Calu3 (cell line): ENCODE results near the gene TUBA3D. TPM values are rescaled to one million over a fixed set of nuclear protein-coding genes. Genes with fewer than 3 reads are reported as not detected.
"Not testable (repeated sequence)": the region's sequence is repeated elsewhere in the genome, so short reads cannot be mapped to it uniquely, and the experiment has no call there.

Experiments used
- BruUV-seq: library from RNA; stranded (reverse); fragments of 400-500 nt; replicated peaks from 2 replicates; lab custom pipeline; 2021; lab: Mats Ljungman, UMichigan
- CTCF ChIA-PET: fragments of 300-600 bp; sonication (Branson Sonifier 250); formaldehyde crosslinking; loops from one replicate; lab custom pipeline; 2022; ENCODE audit warnings: antibody characterized with exemption; lab: Charles Lee
- DNase-seq: peaks from one replicate; pipeline ENCODE4 v3.0.0; 2022
- H3K27ac Mint-ChIP-seq: one replicate; pipeline ENCODE4 v1.8.0; 2022; ENCODE audit warnings: mixed read lengths; ENCODE audit not compliant: unreplicated experiment
- H3K27me3 Mint-ChIP-seq: one replicate; pipeline ENCODE4 v1.8.0; 2022; ENCODE audit warnings: mixed read lengths; ENCODE audit not compliant: unreplicated experiment
- H3K36me3 Mint-ChIP-seq: one replicate; pipeline ENCODE4 v1.8.0; 2022; ENCODE audit warnings: mild to moderate bottlenecking, moderate library complexity, mixed read lengths; ENCODE audit not compliant: insufficient read depth, unreplicated experiment
- H3K4me1 Mint-ChIP-seq: one replicate; pipeline ENCODE4 v1.8.0; 2022; ENCODE audit warnings: mild to moderate bottlenecking, low read depth, mixed read lengths; ENCODE audit not compliant: unreplicated experiment
- H3K4me3 Mint-ChIP-seq: one replicate; pipeline ENCODE4 v1.8.0; 2022; ENCODE audit warnings: mild to moderate bottlenecking, low read depth, moderate library complexity, mixed read lengths; ENCODE audit not compliant: unreplicated experiment
- H3K9me3 Mint-ChIP-seq: one replicate; pipeline ENCODE4 v1.8.0; 2022; ENCODE audit warnings: low read depth, mixed read lengths; ENCODE audit not compliant: unreplicated experiment
- intact Hi-C: fragments of 100-400 bp; cut with micrococcal nuclease; formaldehyde crosslinking; loops from one replicate; pipeline ENCODE4 v1.10.0; 2022; ENCODE audit not compliant: unreplicated experiment
- total RNA-seq: library from RNA; stranded (reverse); gene quantifications from 2 replicates; pipeline ENCODE4 v1.2.3, GENCODE V29; 2022
- TF ChIP-seq, protein P1 (sequence below): fragments of 200-600 bp; IDR thresholded peaks from one replicate; pipeline ENCODE4 v1.8.0; 2022; ENCODE audit warnings: antibody characterized with exemption; ENCODE audit not compliant: unreplicated experiment

TUBA3D gene
- total RNA-seq, 1 experiment from 2014 or later: not detected

DNA sequence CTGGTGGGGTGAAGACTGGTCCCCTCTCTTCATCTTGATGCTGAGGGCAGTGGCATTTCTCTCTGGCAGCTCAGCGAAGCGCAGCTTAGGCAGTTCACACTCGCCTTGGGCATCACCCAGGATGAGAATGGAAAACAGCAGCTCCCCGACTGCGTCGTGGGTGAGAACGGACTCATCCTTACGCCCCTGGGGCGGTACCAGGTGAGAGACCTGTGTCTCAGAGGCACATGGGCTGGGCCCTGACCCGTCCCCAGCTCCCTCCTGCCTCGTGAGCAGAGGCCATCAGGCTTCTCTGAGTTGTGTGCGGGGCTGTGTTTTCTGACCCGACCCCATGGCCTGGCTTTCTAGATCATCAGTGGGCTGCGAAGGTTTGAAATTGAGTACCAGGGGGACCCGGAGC lies 43.5 kb downstream of the TUBA3D start:
- no peak overlapping the region for H3K4me3 Mint-ChIP-seq
- CTCF ChIA-PET: no interaction called here
- H3K27me3 Mint-ChIP-seq: no peaks in the 10 kb centered on the region
- peaks cover 12% of the 10 kb centered on the region for H3K36me3 Mint-ChIP-seq
- H3K9me3 Mint-ChIP-seq: no peaks in the 10 kb centered on the region
- TF ChIP-seq, protein P1, sequence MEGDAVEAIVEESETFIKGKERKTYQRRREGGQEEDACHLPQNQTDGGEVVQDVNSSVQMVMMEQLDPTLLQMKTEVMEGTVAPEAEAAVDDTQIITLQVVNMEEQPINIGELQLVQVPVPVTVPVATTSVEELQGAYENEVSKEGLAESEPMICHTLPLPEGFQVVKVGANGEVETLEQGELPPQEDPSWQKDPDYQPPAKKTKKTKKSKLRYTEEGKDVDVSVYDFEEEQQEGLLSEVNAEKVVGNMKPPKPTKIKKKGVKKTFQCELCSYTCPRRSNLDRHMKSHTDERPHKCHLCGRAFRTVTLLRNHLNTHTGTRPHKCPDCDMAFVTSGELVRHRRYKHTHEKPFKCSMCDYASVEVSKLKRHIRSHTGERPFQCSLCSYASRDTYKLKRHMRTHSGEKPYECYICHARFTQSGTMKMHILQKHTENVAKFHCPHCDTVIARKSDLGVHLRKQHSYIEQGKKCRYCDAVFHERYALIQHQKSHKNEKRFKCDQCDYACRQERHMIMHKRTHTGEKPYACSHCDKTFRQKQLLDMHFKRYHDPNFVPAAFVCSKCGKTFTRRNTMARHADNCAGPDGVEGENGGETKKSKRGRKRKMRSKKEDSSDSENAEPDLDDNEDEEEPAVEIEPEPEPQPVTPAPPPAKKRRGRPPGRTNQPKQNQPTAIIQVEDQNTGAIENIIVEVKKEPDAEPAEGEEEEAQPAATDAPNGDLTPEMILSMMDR: no peak
- no peak for DNase-seq
- BruUV-seq: no TSS peak
- no peak overlapping the region for H3K27ac Mint-ChIP-seq
- H3K4me1 Mint-ChIP-seq: no peaks in the 10 kb centered on the region
- intact Hi-C loops: no loop called here

DNA sequence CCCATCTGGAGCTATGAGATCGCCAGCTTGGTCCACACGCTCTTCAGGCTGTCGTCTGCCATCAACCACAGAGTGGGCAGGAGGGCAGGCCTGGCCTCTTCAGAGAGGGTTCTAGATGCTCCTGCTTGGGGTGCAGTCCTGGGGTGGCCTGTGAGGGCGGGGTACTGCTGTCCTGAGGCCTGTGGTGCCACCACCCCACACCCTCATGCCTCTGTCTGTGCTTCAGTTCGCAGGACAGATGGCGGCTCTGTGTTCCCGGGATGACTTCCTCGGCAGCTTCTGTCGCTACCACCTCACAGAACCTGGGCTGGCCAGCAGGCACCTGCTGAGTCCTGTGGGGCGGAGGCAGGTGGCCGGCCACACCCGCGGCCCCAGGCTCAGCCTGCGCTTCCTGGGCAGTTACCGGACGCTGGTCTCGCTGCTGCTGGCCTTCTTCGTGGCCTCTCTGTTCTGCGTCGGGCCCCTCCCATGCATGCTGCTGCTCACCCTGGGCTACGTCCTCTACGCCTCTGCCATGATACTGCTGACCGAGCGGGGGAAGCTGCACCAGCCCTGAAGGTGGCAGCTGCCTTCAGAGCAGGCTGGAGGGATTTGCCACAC lies 44.1 kb downstream of the TUBA3D start:
- CTCF ChIA-PET, BruUV-seq: not testable (repeated sequence)

DNA sequence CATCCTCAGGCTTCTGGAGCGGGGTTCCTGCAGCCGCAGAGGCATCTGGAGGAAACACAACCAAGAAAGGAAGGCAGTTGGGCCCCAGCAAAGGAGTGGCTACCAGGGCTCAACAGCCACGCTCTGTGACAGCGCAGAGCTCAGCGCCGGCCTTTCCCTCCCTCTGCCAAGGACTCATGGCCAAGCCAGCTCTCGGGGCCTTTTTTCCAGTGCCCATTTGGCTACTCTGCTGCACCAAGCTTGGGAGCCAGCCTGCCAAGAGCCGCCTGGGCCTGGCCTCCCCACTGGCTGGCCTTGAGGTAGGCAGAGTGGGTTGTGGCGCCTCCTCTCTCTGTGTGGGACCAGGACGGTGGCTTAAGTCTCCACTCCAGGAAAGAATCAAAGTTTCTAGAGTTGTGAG lies 44.6 kb downstream of the TUBA3D start:
- no peaks in the 10 kb centered on the region for H3K27me3 Mint-ChIP-seq
- no peaks in the 10 kb centered on the region for H3K4me1 Mint-ChIP-seq
- intact Hi-C loops: no loop called here
- peaks cover 12% of the 10 kb centered on the region for H3K36me3 Mint-ChIP-seq
- CTCF ChIA-PET: no interaction called here
- H3K27ac Mint-ChIP-seq: no peak overlapping the region
- BruUV-seq: no TSS peak
- no peaks in the 10 kb centered on the region for H3K9me3 Mint-ChIP-seq
- no peak overlapping the region for H3K4me3 Mint-ChIP-seq
- TF ChIP-seq, protein P1: no peak
- no peak for DNase-seq

More for the DNA sequence above, 44.1 kb downstream of the TUBA3D start:
- DNase-seq, H3K4me1 Mint-ChIP-seq, H3K9me3 Mint-ChIP-seq, intact Hi-C loops, H3K27ac Mint-ChIP-seq, H3K4me3 Mint-ChIP-seq, H3K27me3 Mint-ChIP-seq: not testable (repeated sequence)
- H3K36me3 Mint-ChIP-seq: peaks cover 12% of the 10 kb centered on the region

DNA sequence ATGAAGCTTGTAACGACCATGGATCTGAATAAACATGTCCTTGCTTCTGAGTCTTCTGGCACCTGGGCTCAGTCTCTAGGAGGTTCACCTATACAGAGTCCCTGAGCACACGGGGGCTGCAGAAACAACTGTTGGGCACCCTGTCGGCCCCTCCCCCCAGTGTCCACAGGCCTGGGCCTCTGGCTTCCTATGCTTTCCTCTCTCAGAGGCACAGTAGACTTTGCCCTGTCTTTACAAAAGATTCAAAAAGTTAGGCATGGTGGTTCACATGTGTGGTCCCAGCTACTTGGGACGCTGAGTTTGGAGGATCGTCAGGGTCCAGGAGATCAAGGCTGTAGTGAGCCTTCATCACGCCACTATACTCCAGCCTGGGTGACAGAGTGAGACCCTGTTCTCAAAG lies 45.6 kb downstream of the TUBA3D start:
- CTCF ChIA-PET, intact Hi-C loops, H3K9me3 Mint-ChIP-seq, H3K27me3 Mint-ChIP-seq, H3K4me1 Mint-ChIP-seq, DNase-seq, H3K4me3 Mint-ChIP-seq, H3K27ac Mint-ChIP-seq, BruUV-seq: not testable (repeated sequence)
- peaks cover 12% of the 10 kb centered on the region for H3K36me3 Mint-ChIP-seq

DNA sequence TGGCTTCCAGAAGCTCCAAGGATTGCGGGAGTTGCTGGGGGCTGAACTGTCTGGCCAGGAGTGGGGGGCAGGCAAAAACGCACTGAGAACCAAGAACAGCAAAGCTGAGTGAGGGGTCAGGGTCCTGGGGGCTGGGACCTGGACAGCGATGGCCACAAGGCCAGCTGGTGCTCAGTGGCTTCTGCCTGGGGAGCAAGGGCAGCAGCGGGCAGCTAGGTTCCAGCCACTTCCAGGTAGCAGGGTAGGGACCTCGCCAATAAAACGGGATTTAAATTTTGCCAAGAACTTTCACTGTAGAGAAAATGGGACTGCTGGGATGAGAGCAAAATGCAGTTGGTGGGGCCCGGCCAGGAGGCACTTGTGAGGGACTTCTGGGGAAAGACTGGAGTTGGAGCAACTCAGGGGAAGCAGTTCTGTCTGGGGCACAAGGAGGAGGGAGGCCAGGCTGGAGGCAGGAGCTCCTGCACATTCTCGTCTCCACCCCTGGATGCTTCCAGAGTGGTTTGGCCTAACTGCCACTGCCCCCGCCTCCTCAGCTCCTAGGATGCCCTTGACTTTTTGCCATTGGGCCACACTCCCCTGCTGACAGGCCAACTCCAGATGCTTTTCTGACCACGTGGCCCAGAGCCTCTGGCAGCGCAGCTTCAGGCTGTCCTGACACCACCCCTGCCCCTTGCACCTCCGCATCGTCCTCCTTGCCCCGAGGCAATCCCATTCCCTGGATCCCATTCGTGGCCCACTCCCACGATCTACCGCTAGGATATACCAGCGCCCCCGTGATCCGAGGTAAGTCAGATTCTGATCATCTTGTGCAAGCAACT lies 46.3 kb downstream of the TUBA3D start:
- H3K36me3 Mint-ChIP-seq: peaks cover 12% of the 10 kb centered on the region
- H3K27ac Mint-ChIP-seq: no peak overlapping the region
- no peak overlapping the region for H3K4me3 Mint-ChIP-seq
- H3K27me3 Mint-ChIP-seq: no peaks in the 10 kb centered on the region
- intact Hi-C loops: no loop called here
- DNase-seq: no peak
- no TSS peak for BruUV-seq
- CTCF ChIA-PET: no interaction called here
- no peaks in the 10 kb centered on the region for H3K9me3 Mint-ChIP-seq
- H3K4me1 Mint-ChIP-seq: no peaks in the 10 kb centered on the region
- TF ChIP-seq, protein P1: no peak

DNA sequence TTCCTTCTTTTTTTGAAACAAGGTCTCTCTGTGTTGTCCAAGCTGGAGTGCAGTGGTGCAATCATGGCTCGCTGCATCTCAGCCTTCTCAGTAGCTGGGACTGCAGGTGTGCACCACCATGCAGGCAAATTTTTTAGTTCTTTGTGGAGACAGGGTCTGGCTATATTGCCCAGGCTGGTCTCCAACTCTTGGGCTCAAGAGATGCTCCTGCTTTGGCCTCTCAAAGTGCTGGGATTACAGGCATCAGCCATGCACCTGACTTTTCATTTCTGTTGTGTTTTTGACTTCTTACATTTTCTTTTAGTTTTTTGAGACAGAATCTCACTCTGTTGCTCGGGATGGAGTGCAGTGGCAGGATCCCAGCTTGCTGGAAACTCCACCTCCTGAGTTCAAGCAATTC lies 49.3 kb downstream of the TUBA3D start:
- intact Hi-C loops: not testable (repeated sequence)

DNA sequence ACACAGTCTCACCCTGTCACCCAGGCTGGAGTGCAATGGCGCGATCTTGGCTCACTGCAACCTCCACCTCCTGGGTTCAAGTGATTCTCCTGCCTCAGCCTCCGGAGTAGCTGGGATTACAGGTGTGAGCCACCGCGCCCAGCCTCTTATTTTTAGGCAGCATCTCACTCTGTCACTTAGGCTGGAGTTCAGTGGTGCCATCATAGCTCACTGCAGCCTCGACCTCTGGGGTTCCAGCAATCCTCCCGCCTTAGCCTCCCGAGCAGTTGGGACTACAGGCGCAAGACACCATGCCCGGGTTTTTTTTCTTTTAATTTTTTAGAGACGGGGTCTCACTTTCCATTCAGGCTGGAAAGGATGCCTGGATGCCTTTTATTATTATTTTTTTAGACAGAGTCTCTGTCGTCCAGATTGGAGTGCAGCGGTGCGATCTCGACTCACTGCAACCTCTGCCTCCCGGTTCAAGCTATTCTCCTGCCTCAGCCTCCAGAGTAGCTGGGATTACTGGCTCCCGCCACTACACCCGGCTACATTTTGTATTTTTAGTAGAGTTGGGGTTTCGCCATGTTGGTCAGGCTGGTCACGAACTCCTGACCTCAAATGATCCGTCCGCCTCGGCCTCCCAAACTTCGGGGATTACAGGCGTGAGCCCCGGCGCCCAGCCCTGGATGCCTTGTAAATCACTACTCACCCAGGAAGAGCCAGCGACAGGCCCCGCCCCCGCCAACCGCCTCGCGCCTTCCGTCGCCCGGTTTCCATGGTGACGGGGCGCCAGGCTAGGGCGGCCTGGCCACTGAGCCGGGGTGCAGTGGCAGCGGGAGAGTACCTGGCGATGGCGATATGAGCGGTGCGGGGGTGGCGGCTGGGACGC lies 51.4 kb downstream of the TUBA3D start, which contains the start of gene CCDC74A:
Gene CCDC74A, plus strand, starts transcription at position 758 of the 871 bp plus-strand sequence. Its CDS starts 83 bp downstream, at position 841.
- H3K4me3 Mint-ChIP-seq: peak within 1 kb of the TSS; percentile 62
- H3K9me3 Mint-ChIP-seq, H3K27ac Mint-ChIP-seq, BruUV-seq, H3K36me3 Mint-ChIP-seq, intact Hi-C loops, H3K4me1 Mint-ChIP-seq, H3K27me3 Mint-ChIP-seq, CTCF ChIA-PET: not testable (repeated sequence)
- peak; percentile 84 for DNase-seq

More for the DNA sequence above, 49.3 kb downstream of the TUBA3D start:
- BruUV-seq, H3K27me3 Mint-ChIP-seq, CTCF ChIA-PET, DNase-seq, H3K4me1 Mint-ChIP-seq, H3K27ac Mint-ChIP-seq, H3K4me3 Mint-ChIP-seq, H3K9me3 Mint-ChIP-seq: not testable (repeated sequence)
- H3K36me3 Mint-ChIP-seq: peaks cover 13% of the 10 kb centered on the region
